WI38 (cell line): ENCODE results near the gene MME.

ENCODE experiments used
- H3K4me3 ChIP-seq: 2 replicates; pipeline ENCODE4 v1.5.1; 2011; ENCODE audit warnings: low read depth, mild to moderate bottlenecking, control low read depth, low read length
- CTCF ChIP-seq: IDR thresholded peaks from 2 replicates; pipeline ENCODE4 v1.5.1; 2012; ENCODE audit warnings: low read depth, mild to moderate bottlenecking, control low read depth, low read length

The MME gene

GRCh38 chr3:155190691-155191090 lies 110.6 kb downstream of the MME start:
- no peak for TF ChIP-seq CTCF
- H3K4me3 ChIP-seq, result no peak overlapping the region

GRCh38 chr3:155192957-155193746 lies 113.0 kb downstream of the MME start:
- no peak overlapping the region for H3K4me3 ChIP-seq
- no peak for TF ChIP-seq CTCF

- TF ChIP-seq CTCF, result no peak
- H3K4me3 ChIP-seq, result no peak overlapping the region
Measured at GRCh38 chr3:155193868-155194267, 113.7 kb downstream of the MME start.

- no peak for TF ChIP-seq CTCF
- no peak overlapping the region for H3K4me3 ChIP-seq
Measured at GRCh38 chr3:155194973-155195957, 115.1 kb downstream of the MME start.

GRCh38 chr3:155196131-155197021 lies 116.3 kb downstream of the MME start:
- no peak for TF ChIP-seq CTCF
- H3K4me3 ChIP-seq, result no peak overlapping the region

- H3K4me3 ChIP-seq, result no peak overlapping the region
- TF ChIP-seq CTCF, result no peak
Measured at GRCh38 chr3:155197786-155198185, 117.7 kb downstream of the MME start.
